ENCODE measurements around the gene SLC39A7. TPM values are rescaled to one million over a fixed set of nuclear protein-coding genes. Genes with fewer than 3 reads are reported as not detected.

SLC39A7 gene
- total and polyA plus RNA-seq, 12 donors, result 25.8 to 178 (median 53.1) TPM

GRCh38 chr6:33247977-33248642, 47.4 kb downstream of the SLC39A7 start:
- ATAC-seq, result peak; percentile 53 to 85 (median 74)

GRCh38 chr6:33248643-33248931, 47.9 kb downstream of the SLC39A7 start:
- H3K4me3 ChIP-seq, result peak overlapping the region; percentile 16 to 76 (median 61)
- 0 to 2% methylated on average over 18 of the region's 18 CpGs for WGBS, 2 donors

More at GRCh38 chr6:33247977-33248642, 47.4 kb downstream of the SLC39A7 start:
- Histone ChIP-seq H3K4me3 (peak overlapping the region; percentile 16 to 76 (median 61)), H3K27me3 (peaks cover 0 to 12% (median 0%) of the 10 kb centered on the region in 7 donors), H3K36me3 (peaks cover 0 to 26% (median 4%) of the 10 kb centered on the region in 9 donors), H3K4me1 (peaks cover 7 to 33% (median 22%) of the 10 kb centered on the region in 9 donors), H3K27ac (peak overlapping the region; percentile 19 to 96 (median 92)), H3K9me3 (no peaks in the 10 kb centered on the region)
- intact Hi-C loops (cut with DNase I), result loop anchor here (1.0 to 10.0 kb wide), 20 partner anchors 36 to 313 kb away; partner anchors contain the start of genes RXRB (in 3 of the 10), SLC39A7 (in 3 of the 10), HSD17B8 (in 2 of the 10) and HLA-DOA (in 1 of the 10)
- peak; percentile 94 to 100 (median 98) for TF ChIP-seq CTCF (IDR thresholded peaks at IDR 0.05)
- DNase-seq, result peak; percentile 90
- 5% methylated on average over 28 of the region's 28 CpGs for WGBS, 2 donors

GRCh38 chr6:33248932-33249731, 48.5 kb downstream of the SLC39A7 start:
- peaks cover 7 to 33% (median 22%) of the 10 kb centered on the region in 9 donors for H3K4me1 ChIP-seq
- DNase-seq (peak; percentile 97 to 98), ATAC-seq (peak; percentile 94 to 98 (median 97))
- H3K27me3 ChIP-seq, result peaks cover 0 to 12% (median 0%) of the 10 kb centered on the region in 7 donors
- H3K27ac ChIP-seq, result peak overlapping the region; percentile 82 to 96 (median 92)
- intact Hi-C loops (cut with DNase I), result loop anchor here (1.0 to 10.0 kb wide), 22 partner anchors 37 to 355 kb away; partner anchors contain the start of genes RXRB (in 3 of the 10), SLC39A7 (in 3 of the 10), HSD17B8 (in 2 of the 10) and HLA-DOA (in 1 of the 10)
- peak overlapping the region; percentile 22 to 76 (median 61) for H3K4me3 ChIP-seq
- TF ChIP-seq CTCF (IDR thresholded peaks at IDR 0.05), result peak in 5 of 9 donors; percentile 28 to 56 (median 36)
- no peaks in the 10 kb centered on the region for H3K9me3 ChIP-seq
- 0% methylated on average over 58 of the region's 58 CpGs for WGBS, 2 donors
- H3K36me3 ChIP-seq, result peaks cover 0 to 34% (median 8%) of the 10 kb centered on the region in 9 donors

More at GRCh38 chr6:33248643-33248931, 47.9 kb downstream of the SLC39A7 start:
- TF ChIP-seq CTCF (IDR thresholded peaks at IDR 0.05), result peak in 3 of 9 donors; percentile 3 to 33 (median 23)
- intact Hi-C loops (cut with DNase I), result loop anchor here (1.0 to 10.0 kb wide), 20 partner anchors 36 to 314 kb away; partner anchors contain the start of genes RXRB (in 3 of the 10), SLC39A7 (in 3 of the 10), HSD17B8 (in 2 of the 10) and HLA-DOA (in 1 of the 10)
- H3K27ac ChIP-seq, result peak overlapping the region; percentile 19 to 96 (median 92)
- peaks cover 0 to 12% (median 0%) of the 10 kb centered on the region in 7 donors for H3K27me3 ChIP-seq
- H3K9me3 ChIP-seq, result no peaks in the 10 kb centered on the region
- H3K4me1 ChIP-seq, result peaks cover 7 to 33% (median 22%) of the 10 kb centered on the region in 9 donors
- ATAC-seq, result peak; percentile 6 to 39 (median 14)
- peaks cover 0 to 28% (median 5%) of the 10 kb centered on the region in 9 donors for H3K36me3 ChIP-seq
- no peak for DNase-seq

All from heart right ventricle (tissue), 16 donors.